Renal cortical epithelial cell (primary cell): ENCODE data around the gene POMP. TPM values are rescaled to one million over a fixed set of nuclear protein-coding genes. Genes with fewer than 3 reads are reported as not detected.

ENCODE experiments used
- DNase-seq: peaks from one replicate; pipeline ENCODE4 v3.0.0-alpha.2; 2011; ENCODE audit warnings: low read depth
- total RNA-seq: library from RNA; depleted of rRNA; stranded (reverse); fragments of >200 nt; gene quantifications from 2 replicates; pipeline ENCODE4 v1.2.3, GENCODE V29; 2014

POMP gene
- total RNA-seq, 1 donor from 2014 or later, result 102 TPM

GRCh38 chr13:28693605-28694491 lies 34.9 kb downstream of the POMP start:
- peak; percentile 76 for DNase-seq

- no peak for DNase-seq
Observed at GRCh38 chr13:28697441-28697840, 38.5 kb downstream of the POMP start.

GRCh38 chr13:28699246-28699645 lies 40.3 kb downstream of the POMP start:
- DNase-seq, result no peak

GRCh38 chr13:28704282-28704681 lies 45.4 kb downstream of the POMP start:
- DNase-seq, result no peak

GRCh38 chr13:28704919-28705318 lies 46.0 kb downstream of the POMP start:
- DNase-seq, result no peak

GRCh38 chr13:28705461-28706083 lies 46.6 kb downstream of the POMP start:
- DNase-seq, result no peak

- no peak for DNase-seq
Observed at GRCh38 chr13:28707629-28708427, 48.9 kb downstream of the POMP start.

- no peak for DNase-seq
Observed at GRCh38 chr13:28710161-28710560, 51.2 kb downstream of the POMP start.

GRCh38 chr13:28714651-28715050 lies 55.7 kb downstream of the POMP start:
- DNase-seq, result no peak

GRCh38 chr13:28716511-28716910 lies 57.6 kb downstream of the POMP start:
- peak; percentile 92 for DNase-seq

- DNase-seq, result no peak
Observed at GRCh38 chr13:28717170-28717569, 58.2 kb downstream of the POMP start.

GRCh38 chr13:28718196-28718542 lies 59.2 kb downstream of the POMP start:
- DNase-seq, result peak; percentile 16

- DNase-seq, result peak; percentile 88
Observed at GRCh38 chr13:28718543-28719226, 59.8 kb downstream of the POMP start, which contains the start of gene SLC46A3. SLC46A3 (minus strand) TSS chr13:28718970; CDS start chr13:28717998, 972 bp downstream.

GRCh38 chr13:28719227-28720055 lies 60.5 kb downstream of the POMP start:
- DNase-seq, result no peak

- no peak for DNase-seq
Observed at GRCh38 chr13:28723806-28724205, 64.9 kb downstream of the POMP start.

- DNase-seq, result no peak
Observed at GRCh38 chr13:28725046-28725610, 66.2 kb downstream of the POMP start.
